DMS114 treated with DMSO at 0.1 percent for 48 hours (cell line): ENCODE results near the gene CSNK1A1.
"Not testable (repeated sequence)": the region's sequence is repeated elsewhere in the genome, so short reads cannot be mapped to it uniquely, and the experiment has no call there.

Experiments used
- DNase-seq: peaks from one replicate; lab custom pipeline; 2025; ENCODE audit not compliant: unreplicated experiment; lab: John Stamatoyannopoulos, UW

Gene CSNK1A1

GRCh38 chr5:149535787-149536186 lies 15.5 kb downstream of the CSNK1A1 start:
- DNase-seq = not testable (repeated sequence)

GRCh38 chr5:149532413-149532812 lies 18.8 kb downstream of the CSNK1A1 start:
- no peak for DNase-seq

- DNase-seq = no peak
These were observed 21.8 kb downstream of the CSNK1A1 start for GRCh38 chr5:149529463-149529862.

GRCh38 chr5:149528281-149529060 lies 22.8 kb downstream of the CSNK1A1 start:
- no peak for DNase-seq

- DNase-seq = no peak
These were observed 24.2 kb downstream of the CSNK1A1 start for GRCh38 chr5:149526845-149527590.

GRCh38 chr5:149521739-149522685 lies 29.2 kb downstream of the CSNK1A1 start:
- no peak for DNase-seq

- no peak for DNase-seq
These were observed 31.6 kb downstream of the CSNK1A1 start for GRCh38 chr5:149519601-149520000.

GRCh38 chr5:149518620-149519019 lies 32.6 kb downstream of the CSNK1A1 start:
- DNase-seq = no peak

GRCh38 chr5:149517461-149518122 lies 33.6 kb downstream of the CSNK1A1 start:
- DNase-seq = no peak

GRCh38 chr5:149514512-149514911 lies 36.7 kb downstream of the CSNK1A1 start:
- no peak for DNase-seq

- DNase-seq = not testable (repeated sequence)
These were observed 37.8 kb downstream of the CSNK1A1 start for GRCh38 chr5:149513372-149513947.

GRCh38 chr5:149510136-149510535 lies 41.1 kb downstream of the CSNK1A1 start:
- DNase-seq = no peak

- no peak for DNase-seq
These were observed 46.6 kb downstream of the CSNK1A1 start for GRCh38 chr5:149504677-149505076.

GRCh38 chr5:149503006-149503405 lies 48.2 kb downstream of the CSNK1A1 start:
- DNase-seq = no peak

- DNase-seq = no peak
These were observed 50.2 kb downstream of the CSNK1A1 start for GRCh38 chr5:149500922-149501582.

- DNase-seq = no peak
These were observed 52.4 kb downstream of the CSNK1A1 start for GRCh38 chr5:149498724-149499336.

GRCh38 chr5:149497357-149497756 lies 53.9 kb downstream of the CSNK1A1 start:
- peak; percentile 35 for DNase-seq

- DNase-seq = no peak
These were observed 54.3 kb downstream of the CSNK1A1 start for GRCh38 chr5:149496917-149497316.

GRCh38 chr5:149496166-149496565 lies 55.1 kb downstream of the CSNK1A1 start:
- no peak for DNase-seq
